GM12878 (cell line): ENCODE data around the gene COL9A3. TPM values are rescaled to one million over a fixed set of nuclear protein-coding genes. Genes with fewer than 3 reads are reported as not detected.
A peak's percentile ranks its signal among the peaks of the same experiment; 100 is the strongest.

ENCODE experiments used
- ATAC-seq: fragments of 200-7000 bp; cut with Tn5 transposase; 3 replicates; pipeline ENCODE4 v1.9.1; 2020; ENCODE audit warnings: mild to moderate bottlenecking, moderate library complexity
- BruUV-seq: library from RNA; stranded (reverse); fragments of 400-500 nt; replicated peaks from 2 replicates; lab custom pipeline; 2021; lab: Mats Ljungman, UMichigan
- CTCF ChIA-PET: fragments of 300-600 bp; sonication (Branson Sonifier 250); formaldehyde crosslinking; extraction: SDS; loops from one replicate; lab custom pipeline; 2021; ENCODE audit warnings: inconsistent platforms; lab: Yijun Ruan, JAX
- POLR2A ChIA-PET: fragments of 350-600 bp; formaldehyde crosslinking; extraction: SDS; loops from one replicate; lab custom pipeline; 2021; ENCODE audit warnings: inconsistent platforms; lab: Charles Lee
- RAD21 ChIA-PET: fragments of 300-600 bp; sonication (Branson Sonifier 250); formaldehyde crosslinking; loops from one replicate; lab custom pipeline; 2023; ENCODE audit warnings: antibody characterized with exemption; ENCODE audit not compliant: unreplicated experiment; lab: Charles Lee
- SMC1A ChIA-PET: fragments of 300-600 bp; sonication (Branson Sonifier 250); formaldehyde crosslinking; loops from one replicate; lab custom pipeline; 2023; ENCODE audit not compliant: unreplicated experiment, uncharacterized antibody; lab: Charles Lee
- DNase-seq: peaks from one replicate; pipeline ENCODE4 v3.0.0-alpha.2; 2011; ENCODE audit warnings: low read depth, low spot score
- FAIRE-seq: peaks from 3 replicates; lab custom pipeline; 2011; peaks lifted over from hg19 to GRCh38; lab: Jason Lieb, UNC
- H2AFZ ChIP-seq: 2 replicates; pipeline ENCODE4 v1.6.0; 2011; ENCODE audit warnings: low read depth, low read length, control low read depth; ENCODE audit not compliant: control insufficient read depth
- H3K27ac ChIP-seq: 2 replicates; pipeline ENCODE4 v1.5.1; 2011; ENCODE audit warnings: control low read depth; ENCODE audit not compliant: control insufficient read depth, insufficient read depth
- H3K27me3 ChIP-seq, 2 experiments: replicated peaks in 1 of 2; 2 replicates each; pipeline versions ENCODE4 v1.6.0 to v1.6.1; 2011; ENCODE audit warnings: low read length in 1 of 2; ENCODE audit not compliant: control insufficient read depth in 2 of 2, insufficient read depth in 2 of 2
- H3K36me3 ChIP-seq, 2 experiments: 2 replicates each; pipeline ENCODE4 v1.5.1; 2011; ENCODE audit warnings: low read length in 1 of 2; ENCODE audit not compliant: control insufficient read depth in 2 of 2, insufficient read depth in 2 of 2
- H3K4me1 ChIP-seq: 2 replicates; pipeline ENCODE4 v1.6.1; 2011; ENCODE audit warnings: mild to moderate bottlenecking, low read length, moderate library complexity, mixed read lengths; ENCODE audit not compliant: control insufficient read depth, insufficient read depth
- H3K4me2 ChIP-seq: 2 replicates; pipeline ENCODE4 v1.6.0; 2011; ENCODE audit warnings: control low read depth; ENCODE audit not compliant: control insufficient read depth, insufficient read depth
- H3K4me3 ChIP-seq: fragments of 200-600 bp; sonication (generic); 2 replicates; pipeline ENCODE4 v1.5.1; 2016
- H3K79me2 ChIP-seq: 2 replicates; pipeline ENCODE4 v1.6.0; 2011; ENCODE audit warnings: low read length; ENCODE audit not compliant: control insufficient read depth, insufficient read depth
- H3K9ac ChIP-seq: 2 replicates; pipeline ENCODE4 v1.8.0; 2011; ENCODE audit warnings: low read length, control low read depth, mixed read lengths; ENCODE audit not compliant: control insufficient read depth, insufficient read depth
- H3K9me3 ChIP-seq: replicated peaks from 3 replicates; pipeline ENCODE4 v1.5.1; 2011; ENCODE audit warnings: mild to moderate bottlenecking, low read length; ENCODE audit not compliant: control insufficient read depth, insufficient read depth
- H4K20me1 ChIP-seq: 2 replicates; pipeline ENCODE4 v1.6.0; 2011; ENCODE audit not compliant: control insufficient read depth, insufficient read depth
- DPF2 ChIP-seq: fragments of 450-650 bp; IDR thresholded peaks from 2 replicates; pipeline ENCODE4 v1.6.1; 2017; ENCODE audit warnings: mild to moderate bottlenecking
- IKZF1 ChIP-seq: fragments of 450-650 bp; conservative IDR thresholded peaks from 2 replicates; pipeline ENCODE4 v1.6.1; 2017; ENCODE audit warnings: antibody characterized with exemption, mild to moderate bottlenecking
- IKZF2 ChIP-seq, 2 experiments: fragments of 450-650 bp; IDR thresholded peaks; 2 replicates each; pipeline ENCODE4 v1.6.1; 2017; ENCODE audit warnings: mild to moderate bottlenecking in 2 of 2, moderate library complexity in 2 of 2
- KAT2A ChIP-seq: conservative IDR thresholded peaks from 2 replicates; pipeline ENCODE4 v1.6.1; 2011; ENCODE audit warnings: low read depth, low read length; ENCODE audit not compliant: control insufficient read depth
- KDM1A ChIP-seq: fragments of 200-600 bp; sonication (generic); IDR thresholded peaks from 2 replicates; pipeline ENCODE4 v1.6.1; 2016; ENCODE audit warnings: borderline replicate concordance
- KLF5 ChIP-seq: fragments of 450-650 bp; IDR thresholded peaks from 2 replicates; pipeline ENCODE4 v1.6.1; 2014; ENCODE audit warnings: mild to moderate bottlenecking; ENCODE audit not compliant: partially characterized antibody
- ZNF622 ChIP-seq: fragments of 450-650 bp; IDR thresholded peaks from 2 replicates; pipeline ENCODE4 v1.6.1; 2017; ENCODE audit warnings: mild to moderate bottlenecking, inconsistent platforms
- WGBS: methylation state at CpG from one replicate; pipeline ENCODE4 v1.1.6; 2016; ENCODE audit warnings: low lambda C conversion rate; ENCODE audit not compliant: insufficient replicate concordance, insufficient coverage; ENCODE audit errors: missing lambda C conversion rate; 5-methylcytosine and 5-hydroxymethylcytosine counted together
- in situ Hi-C: fragments of 300-500 bp; cut with MboI; formaldehyde crosslinking; loops from 9 replicates; pipeline ENCODE4 v1.14.3; 2018; ENCODE audit warnings: mixed read lengths
- intact Hi-C: fragments of 100-400 bp; cut with micrococcal nuclease; formaldehyde crosslinking; loops from one replicate; pipeline ENCODE4 v1.14.2; 2022; ENCODE audit not compliant: unreplicated experiment
- polyA plus RNA-seq, 11 experiments: library from polyadenylated mRNA; depleted of rRNA in 4 of 11; unstranded in 6 of 11; stranded (reverse) in 5 of 11; fragments of >200 nt; fragmentation: Nextera tagmentation in 4 of 11; fragmentation: Illumina TruSeq in 1 of 11; extraction: Ambion mirVana in 4 of 11; extraction: Trizol in 1 of 11; gene quantifications; 1 replicate in 1 of 11; 2 replicates in 10 of 11; pipeline versions ENCODE4 v1.2.1 to v1.2.3, GENCODE V29; 2011 to 2016; ENCODE audit warnings: inconsistent platforms in 2 of 11, missing spikeins in 2 of 11, low read depth in 1 of 11
- total RNA-seq, 4 experiments: library from RNA; depleted of rRNA in 3 of 4; stranded (reverse); fragments of >200 nt in 3 of 4; fragmentation: Illumina TruSeq in 1 of 4; extraction: Trizol in 1 of 4; gene quantifications; 2 replicates each; pipeline versions ENCODE4 v1.2.1 to v1.2.3, GENCODE V29; 2013 to 2021
- TF ChIP-seq, protein P1 (sequence below): IDR thresholded peaks from 2 replicates; pipeline ENCODE4 v1.6.1; 2011; ENCODE audit warnings: mild to moderate bottlenecking, low read depth, low read length, moderate library complexity; ENCODE audit not compliant: insufficient replicate concordance

Gene COL9A3
- total and polyA plus RNA-seq, 10 of the 15 experiments (the other 5 are each of a cell fraction or from before 2014, with no cell fraction given): 0.09 to 1.7 (median 0.63) TPM; not detected in 1

DNA sequence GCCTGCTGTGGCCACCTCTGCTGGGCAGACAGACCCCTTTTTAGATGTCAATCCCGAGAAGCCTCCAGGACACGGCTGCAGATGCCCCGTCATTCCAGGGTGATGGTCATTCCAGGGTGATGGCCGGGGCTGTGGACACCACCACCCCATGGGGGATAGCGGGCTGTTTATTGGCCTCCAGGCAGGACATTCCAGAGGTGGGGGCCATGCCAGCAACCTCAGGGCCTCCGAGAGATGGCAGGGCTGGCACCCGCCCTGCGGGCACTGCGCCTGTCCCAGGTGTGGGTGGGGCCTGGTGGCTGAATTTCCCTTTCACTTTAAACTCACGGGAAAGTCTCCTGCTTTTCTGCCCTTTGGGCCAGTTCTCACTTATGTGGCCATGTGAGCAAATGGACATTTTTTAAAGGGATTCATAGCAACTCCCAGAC is 14.5 kb downstream of the COL9A3 start:
- CTCF ChIA-PET: interaction anchor here (2.1 kb wide), 1 partner anchor 9 kb away, joined by 9 read pairs; no protein-coding TSS in a partner anchor
- Histone ChIP-seq H3K4me3 (no peak overlapping the region), H3K27me3 (peaks cover 0 to 3% of the 10 kb centered on the region in 2 experiments; a peak in 2 of 4 replicates), H3K9ac (no peak overlapping the region), H3K27ac (no peak overlapping the region), H3K4me2 (no peak overlapping the region), H3K4me1 (peaks cover 14% of the 10 kb centered on the region), H2AFZ (no peak overlapping the region), H4K20me1 (no peaks in the 10 kb centered on the region), H3K79me2 (no peaks in the 10 kb centered on the region), H3K9me3 (no peaks in the 10 kb centered on the region), H3K36me3 (no peaks in the 10 kb centered on the region)
- RAD21 ChIA-PET: no interaction called here
- TF ChIP-seq, protein P1, sequence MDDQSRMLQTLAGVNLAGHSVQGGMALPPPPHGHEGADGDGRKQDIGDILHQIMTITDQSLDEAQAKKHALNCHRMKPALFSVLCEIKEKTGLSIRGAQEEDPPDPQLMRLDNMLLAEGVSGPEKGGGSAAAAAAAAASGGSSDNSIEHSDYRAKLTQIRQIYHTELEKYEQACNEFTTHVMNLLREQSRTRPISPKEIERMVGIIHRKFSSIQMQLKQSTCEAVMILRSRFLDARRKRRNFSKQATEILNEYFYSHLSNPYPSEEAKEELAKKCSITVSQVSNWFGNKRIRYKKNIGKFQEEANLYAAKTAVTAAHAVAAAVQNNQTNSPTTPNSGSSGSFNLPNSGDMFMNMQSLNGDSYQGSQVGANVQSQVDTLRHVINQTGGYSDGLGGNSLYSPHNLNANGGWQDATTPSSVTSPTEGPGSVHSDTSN: no peak
- no peak for TF ChIP-seq IKZF2 (IDR thresholded peaks at IDR 0.05)
- no peak for TF ChIP-seq DPF2
- no peak for TF ChIP-seq ZNF622
- TF ChIP-seq IKZF1: no peak
- intact Hi-C loops: no loop called here
- ATAC-seq (no peak), FAIRE-seq (no peak), DNase-seq (no peak)
- 85% methylated on average over 10 of the region's 10 CpGs for WGBS
- POLR2A ChIA-PET: no interaction called here
- SMC1A ChIA-PET: no interaction called here
- BruUV-seq: no TSS peak
- in situ Hi-C loops: no loop called here

DNA sequence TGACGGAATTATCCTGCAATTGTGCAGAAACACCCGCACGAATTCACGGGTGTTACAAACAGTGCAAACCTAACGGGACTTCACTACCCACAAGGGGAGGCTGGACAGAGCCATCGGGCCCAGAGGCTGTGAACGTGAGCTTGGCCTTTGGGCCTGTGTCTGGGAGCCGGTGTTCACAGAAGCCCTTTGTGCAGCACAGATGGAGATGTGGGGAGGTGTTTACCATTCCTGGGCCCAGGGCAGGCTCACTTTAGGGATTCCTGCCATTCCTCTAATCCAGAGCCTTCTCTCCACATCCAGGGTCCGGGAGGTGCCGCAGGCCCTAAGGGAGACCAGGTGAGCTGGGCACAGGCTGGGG is 15.0 kb downstream of the COL9A3 start:
- Histone ChIP-seq H3K9me3 (no peaks in the 10 kb centered on the region), H4K20me1 (no peaks in the 10 kb centered on the region), H3K79me2 (no peaks in the 10 kb centered on the region), H2AFZ (no peak overlapping the region), H3K9ac (no peak overlapping the region), H3K4me3 (no peak overlapping the region), H3K4me1 (peaks cover 14% of the 10 kb centered on the region), H3K27me3 (peaks cover 0 to 3% of the 10 kb centered on the region in 2 experiments; a peak in 2 of 4 replicates), H3K27ac (no peak overlapping the region), H3K36me3 (no peaks in the 10 kb centered on the region), H3K4me2 (peak overlapping the region; percentile 66; the same call in 1 of the 2 replicates)
- intact Hi-C loops (no loop called here), in situ Hi-C loops (no loop called here)
- no peak for TF ChIP-seq KDM1A
- TF ChIP-seq KLF5: no peak
- TF ChIP-seq KAT2A: no peak
- CTCF ChIA-PET: interaction anchor here (1.1 to 2.1 kb wide), 2 partner anchors 9 to 530 kb away, joined by 3 to 9 read pairs; no protein-coding TSS in a partner anchor
- ATAC-seq: no peak
- RAD21 ChIA-PET: interaction anchor here (0.9 kb wide), 1 partner anchor 9 kb away, joined by 3 read pairs; no protein-coding TSS in a partner anchor
- SMC1A ChIA-PET: no interaction called here
- 72% methylated on average over 10 of the region's 10 CpGs for WGBS
- BruUV-seq: no TSS peak
- DNase-seq: no peak
- POLR2A ChIA-PET: no interaction called here
- no peak for FAIRE-seq
